Measurements from ENCODE around the gene PGBD4.

GRCh38 chr15:34147371-34148140, 45.7 kb downstream of the PGBD4 start:
- TF ChIP-seq POLR2A (IDR thresholded peaks at IDR 0.05; ENCODE audit: low read length) (no peak), GATA1 (IDR thresholded peaks at IDR 0.05; ENCODE audit: low read depth, low read length) (no peak)
